OCI-LY1 (cell line): ENCODE results near the gene SLC24A3.

Experiments used
- H2AFZ ChIP-seq: fragments of 200-600 bp; sonication (generic), shearing (Covaris generic); 2 replicates; pipeline ENCODE4 v1.6.0; 2014; ENCODE audit warnings: antibody characterized with exemption, mild to moderate bottlenecking, low read length
- H3F3A ChIP-seq: fragments of 200-600 bp; sonication (generic), shearing (Covaris generic); 2 replicates; pipeline ENCODE4 v1.6.0; 2014; ENCODE audit warnings: mild to moderate bottlenecking, antibody characterized with exemption, low read length, moderate library complexity; ENCODE audit not compliant: insufficient read depth
- H3K27ac ChIP-seq: fragments of 200-600 bp; sonication (generic); 2 replicates; pipeline ENCODE4 v1.5.1; 2014; ENCODE audit warnings: low read length, mixed run types, mild to moderate bottlenecking, low read depth; ENCODE audit not compliant: poor library complexity, severe bottlenecking
- H3K27me3 ChIP-seq: fragments of 200-600 bp; sonication (generic); 2 replicates; pipeline ENCODE4 v1.6.0; 2014; ENCODE audit warnings: antibody characterized with exemption, mild to moderate bottlenecking, low read length, moderate library complexity; ENCODE audit not compliant: insufficient read depth
- H3K36me3 ChIP-seq: fragments of 200-600 bp; sonication (generic); 2 replicates; pipeline ENCODE4 v1.6.1; 2014; ENCODE audit warnings: mild to moderate bottlenecking, antibody characterized with exemption, low read length, moderate library complexity, mixed read lengths; ENCODE audit not compliant: insufficient read depth
- H3K4me1 ChIP-seq: fragments of 200-600 bp; sonication (generic); 2 replicates; pipeline ENCODE4 v1.5.1; 2014; ENCODE audit warnings: mild to moderate bottlenecking, low read length, moderate library complexity; ENCODE audit not compliant: insufficient read depth, severe bottlenecking
- H3K4me2 ChIP-seq: fragments of 200-600 bp; sonication (generic), shearing (Covaris generic); 2 replicates; pipeline ENCODE4 v1.6.1; 2014; ENCODE audit warnings: low read length
- H3K4me3 ChIP-seq: fragments of 200-600 bp; sonication (generic); 2 replicates; pipeline ENCODE4 v1.5.1; 2014; ENCODE audit warnings: low read length, low read depth, mild to moderate bottlenecking, mixed read lengths; ENCODE audit not compliant: poor library complexity, severe bottlenecking
- H3K79me2 ChIP-seq: fragments of 200-600 bp; shearing (Covaris generic); 2 replicates; pipeline ENCODE4 v1.6.1; 2016; ENCODE audit warnings: mixed run types, low read length, mixed read lengths; ENCODE audit not compliant: insufficient read depth
- H3K9ac ChIP-seq: fragments of 200-600 bp; sonication (generic), shearing (Covaris generic); 2 replicates; pipeline ENCODE4 v1.6.1; 2014; ENCODE audit warnings: mild to moderate bottlenecking, low read length, mixed read lengths
- H3K9me2 ChIP-seq: fragments of 200-600 bp; sonication (generic), shearing (Covaris generic); 2 replicates; pipeline ENCODE4 v1.6.1; 2014; ENCODE audit warnings: low read depth, mild to moderate bottlenecking, low read length, mixed read lengths
- H3K9me3 ChIP-seq: fragments of 200-600 bp; shearing (Covaris generic); 2 replicates; pipeline ENCODE4 v1.6.1; 2014; ENCODE audit warnings: low read length, mixed read lengths
- H4K20me1 ChIP-seq: fragments of 200-600 bp; sonication (generic), shearing (Covaris generic); 2 replicates; pipeline ENCODE4 v1.6.0; 2016; ENCODE audit warnings: mild to moderate bottlenecking, low read length; ENCODE audit not compliant: insufficient read depth
- CTCF ChIP-seq: fragments of 200-600 bp; sonication (generic), shearing (Covaris generic); IDR thresholded peaks from 2 replicates; pipeline ENCODE4 v1.5.1; 2017; ENCODE audit warnings: mild to moderate bottlenecking, antibody characterized with exemption, low read length, moderate library complexity, mixed read lengths
- EZH2 ChIP-seq: fragments of 200-600 bp; sonication (generic), shearing (Covaris generic); IDR thresholded peaks from 2 replicates; pipeline ENCODE4 v1.8.0; 2017; ENCODE audit warnings: borderline replicate concordance, mixed run types, mild to moderate bottlenecking, antibody characterized with exemption, low read length, moderate library complexity, mixed read lengths

The SLC24A3 gene

GRCh38 chr20:19530006-19530405 is 317.6 kb downstream of the SLC24A3 start:
- Histone ChIP-seq H3F3A (no peaks in the 10 kb centered on the region), H3K9ac (no peak overlapping the region), H3K4me2 (no peak overlapping the region), H3K4me1 (no peaks in the 10 kb centered on the region), H2AFZ (no peak overlapping the region), H3K4me3 (no peak overlapping the region), H3K9me2 (no peaks in the 10 kb centered on the region), H3K79me2 (no peaks in the 10 kb centered on the region), H3K9me3 (no peaks in the 10 kb centered on the region), H3K27me3 (no peaks in the 10 kb centered on the region), H3K36me3 (no peaks in the 10 kb centered on the region), H4K20me1 (no peaks in the 10 kb centered on the region), H3K27ac (no peak overlapping the region)
- no peak for TF ChIP-seq CTCF
- TF ChIP-seq EZH2 = no peak

GRCh38 chr20:19531446-19531845 is 319.0 kb downstream of the SLC24A3 start:
- H3K9me3 ChIP-seq = no peaks in the 10 kb centered on the region
- no peaks in the 10 kb centered on the region for H4K20me1 ChIP-seq
- H3F3A ChIP-seq = no peaks in the 10 kb centered on the region
- no peak overlapping the region for H3K4me3 ChIP-seq
- H3K4me1 ChIP-seq = no peaks in the 10 kb centered on the region
- H3K36me3 ChIP-seq = no peaks in the 10 kb centered on the region
- H3K4me2 ChIP-seq = no peak overlapping the region
- H2AFZ ChIP-seq = no peak overlapping the region
- no peaks in the 10 kb centered on the region for H3K79me2 ChIP-seq
- no peak overlapping the region for H3K9ac ChIP-seq
- TF ChIP-seq CTCF = no peak
- no peaks in the 10 kb centered on the region for H3K9me2 ChIP-seq
- no peak overlapping the region for H3K27ac ChIP-seq
- H3K27me3 ChIP-seq = no peaks in the 10 kb centered on the region

- Histone ChIP-seq H3K9me2 (no peaks in the 10 kb centered on the region), H4K20me1 (no peaks in the 10 kb centered on the region), H3K4me3 (no peak overlapping the region), H2AFZ (no peak overlapping the region), H3K4me1 (no peaks in the 10 kb centered on the region), H3K79me2 (no peaks in the 10 kb centered on the region), H3K27ac (no peak overlapping the region), H3K9me3 (no peaks in the 10 kb centered on the region), H3K27me3 (no peaks in the 10 kb centered on the region), H3K4me2 (no peak overlapping the region), H3K9ac (no peak overlapping the region), H3K36me3 (no peaks in the 10 kb centered on the region), H3F3A (no peaks in the 10 kb centered on the region)
- TF ChIP-seq CTCF = no peak
- no peak for TF ChIP-seq EZH2
Observed at GRCh38 chr20:19538556-19538955, 326.1 kb downstream of the SLC24A3 start.
